ENCODE data around the gene CYP2J2.

DNA sequence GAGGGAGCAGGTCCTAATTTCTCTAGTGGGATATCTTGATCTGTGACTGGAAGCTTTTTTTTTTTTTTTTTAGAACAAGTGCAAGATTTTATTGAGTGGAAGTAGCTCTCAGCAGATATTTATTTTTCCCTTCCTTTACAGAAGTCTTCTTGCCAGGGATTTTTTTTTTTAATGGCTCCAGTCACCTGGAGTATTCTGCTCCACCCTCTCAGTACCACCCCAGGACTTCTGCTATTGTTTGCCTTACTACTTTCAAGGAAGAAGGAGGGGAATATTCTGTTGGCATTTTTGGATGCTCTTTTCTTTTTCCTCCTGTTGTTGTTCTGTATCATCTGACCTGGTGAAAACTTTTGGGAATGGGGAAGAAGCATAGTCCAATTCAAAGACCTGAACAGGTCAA is 23.1 kb upstream of the CYP2J2 start:
- no peak for TF ChIP-seq EZH2 (IDR thresholded peaks at IDR 0.05; ENCODE audit: borderline replicate concordance, insufficient read depth, low read depth, low read length, poor library complexity, severe bottlenecking)
- TF ChIP-seq, protein P1, sequence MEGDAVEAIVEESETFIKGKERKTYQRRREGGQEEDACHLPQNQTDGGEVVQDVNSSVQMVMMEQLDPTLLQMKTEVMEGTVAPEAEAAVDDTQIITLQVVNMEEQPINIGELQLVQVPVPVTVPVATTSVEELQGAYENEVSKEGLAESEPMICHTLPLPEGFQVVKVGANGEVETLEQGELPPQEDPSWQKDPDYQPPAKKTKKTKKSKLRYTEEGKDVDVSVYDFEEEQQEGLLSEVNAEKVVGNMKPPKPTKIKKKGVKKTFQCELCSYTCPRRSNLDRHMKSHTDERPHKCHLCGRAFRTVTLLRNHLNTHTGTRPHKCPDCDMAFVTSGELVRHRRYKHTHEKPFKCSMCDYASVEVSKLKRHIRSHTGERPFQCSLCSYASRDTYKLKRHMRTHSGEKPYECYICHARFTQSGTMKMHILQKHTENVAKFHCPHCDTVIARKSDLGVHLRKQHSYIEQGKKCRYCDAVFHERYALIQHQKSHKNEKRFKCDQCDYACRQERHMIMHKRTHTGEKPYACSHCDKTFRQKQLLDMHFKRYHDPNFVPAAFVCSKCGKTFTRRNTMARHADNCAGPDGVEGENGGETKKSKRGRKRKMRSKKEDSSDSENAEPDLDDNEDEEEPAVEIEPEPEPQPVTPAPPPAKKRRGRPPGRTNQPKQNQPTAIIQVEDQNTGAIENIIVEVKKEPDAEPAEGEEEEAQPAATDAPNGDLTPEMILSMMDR (IDR thresholded peaks at IDR 0.05), result no peak
